KMS-11 (cell line): ENCODE data around the gene COL6A2.
"Not testable (repeated sequence)": the region's sequence is repeated elsewhere in the genome, so short reads cannot be mapped to it uniquely, and the experiment has no call there.

Source experiments
- H2AFZ ChIP-seq: fragments of 200-600 bp; sonication (generic); 2 replicates; pipeline ENCODE4 v1.6.1; 2016; ENCODE audit warnings: antibody characterized with exemption, mixed run types, low read depth
- H3K27ac ChIP-seq: fragments of 200-600 bp; sonication (generic); 2 replicates; pipeline ENCODE4 v1.6.1; 2016; ENCODE audit warnings: mild to moderate bottlenecking, mixed run types
- H3K27me3 ChIP-seq: fragments of 200-600 bp; sonication (generic); 2 replicates; pipeline ENCODE4 v1.6.1; 2017; ENCODE audit warnings: mild to moderate bottlenecking, low read depth, mixed run types, moderate library complexity; ENCODE audit not compliant: insufficient read depth
- H3K36me3 ChIP-seq: fragments of 200-600 bp; sonication (generic); 2 replicates; pipeline ENCODE4 v1.6.1; 2017; ENCODE audit warnings: mild to moderate bottlenecking, mixed run types; ENCODE audit not compliant: insufficient read depth
- H3K4me1 ChIP-seq: fragments of 200-600 bp; sonication (generic); 2 replicates; pipeline ENCODE4 v1.6.1; 2016; ENCODE audit warnings: mild to moderate bottlenecking, low read depth, mixed run types; ENCODE audit not compliant: poor library complexity, severe bottlenecking
- H3K4me2 ChIP-seq: fragments of 200-600 bp; sonication (generic); 2 replicates; pipeline ENCODE4 v1.7.0; 2016; ENCODE audit warnings: mild to moderate bottlenecking, mixed run types
- H3K4me3 ChIP-seq: fragments of 200-600 bp; sonication (generic); IDR thresholded peaks from 2 replicates; pipeline ENCODE4 v1.6.1; 2017; ENCODE audit warnings: low read depth, low read length, mixed read lengths; ENCODE audit not compliant: insufficient read depth
- H3K79me2 ChIP-seq: fragments of 200-600 bp; sonication (generic); 2 replicates; pipeline ENCODE4 v1.6.1; 2016; ENCODE audit warnings: low read depth, mixed run types; ENCODE audit not compliant: insufficient read depth
- H3K9ac ChIP-seq: fragments of 200-600 bp; sonication (generic); 2 replicates; pipeline ENCODE4 v1.6.1; 2016; ENCODE audit warnings: mild to moderate bottlenecking, mixed run types
- H4K20me1 ChIP-seq: fragments of 200-600 bp; sonication (generic); 2 replicates; pipeline ENCODE4 v1.6.1; 2016; ENCODE audit warnings: mild to moderate bottlenecking, mixed run types; ENCODE audit not compliant: insufficient read depth
- CTCF ChIP-seq: fragments of 200-600 bp; sonication (generic); conservative IDR thresholded peaks from 2 replicates; pipeline ENCODE4 v1.6.1; 2017; ENCODE audit warnings: low read depth, mild to moderate bottlenecking, antibody characterized with exemption, low read length, moderate library complexity, mixed read lengths

Gene COL6A2

GRCh38 chr21:46068516-46069079 is 29.3 kb upstream of the COL6A2 start:
- no peak overlapping the region for H3K27ac ChIP-seq
- TF ChIP-seq CTCF, result no peak

GRCh38 chr21:46069166-46069565 is 28.7 kb upstream of the COL6A2 start:
- no peak for TF ChIP-seq CTCF
- H3K27me3 ChIP-seq, result peaks cover 63% of the 10 kb centered on the region
- no peaks in the 10 kb centered on the region for H3K79me2 ChIP-seq
- H2AFZ ChIP-seq, result no peak overlapping the region
- H3K4me3 ChIP-seq, result no peak overlapping the region
- no peaks in the 10 kb centered on the region for H3K4me1 ChIP-seq
- H3K4me2 ChIP-seq, result no peak overlapping the region
- no peak overlapping the region for H3K9ac ChIP-seq
- no peaks in the 10 kb centered on the region for H3K36me3 ChIP-seq
- no peak overlapping the region for H3K27ac ChIP-seq
- H4K20me1 ChIP-seq, result no peaks in the 10 kb centered on the region

More at GRCh38 chr21:46068516-46069079, 29.3 kb upstream of the COL6A2 start:
- Histone ChIP-seq H3K4me2 (no peak overlapping the region), H3K4me3 (no peak overlapping the region), H4K20me1 (no peaks in the 10 kb centered on the region), H3K4me1 (no peaks in the 10 kb centered on the region), H3K79me2 (no peaks in the 10 kb centered on the region), H3K27me3 (peaks cover 61% of the 10 kb centered on the region), H3K9ac (no peak overlapping the region), H3K36me3 (no peaks in the 10 kb centered on the region), H2AFZ (no peak overlapping the region)

GRCh38 chr21:46069719-46070279 is 28.1 kb upstream of the COL6A2 start:
- no peaks in the 10 kb centered on the region for H3K4me1 ChIP-seq
- peaks cover 68% of the 10 kb centered on the region for H3K27me3 ChIP-seq
- no peaks in the 10 kb centered on the region for H4K20me1 ChIP-seq
- no peak overlapping the region for H2AFZ ChIP-seq
- H3K9ac ChIP-seq, result no peak overlapping the region
- no peak overlapping the region for H3K4me3 ChIP-seq
- no peak for TF ChIP-seq CTCF
- H3K79me2 ChIP-seq, result no peaks in the 10 kb centered on the region
- no peak overlapping the region for H3K4me2 ChIP-seq
- no peaks in the 10 kb centered on the region for H3K36me3 ChIP-seq
- H3K27ac ChIP-seq, result no peak overlapping the region

GRCh38 chr21:46071082-46071481 is 26.8 kb upstream of the COL6A2 start:
- Histone ChIP-seq H3K79me2 (no peaks in the 10 kb centered on the region), H3K4me3 (no peak overlapping the region), H3K27ac (no peak overlapping the region), H4K20me1 (no peaks in the 10 kb centered on the region), H3K9ac (no peak overlapping the region), H3K4me2 (no peak overlapping the region), H3K36me3 (no peaks in the 10 kb centered on the region), H3K27me3 (peaks cover 68% of the 10 kb centered on the region), H3K4me1 (no peaks in the 10 kb centered on the region), H2AFZ (no peak overlapping the region)
- no peak for TF ChIP-seq CTCF

GRCh38 chr21:46076724-46077123 is 21.2 kb upstream of the COL6A2 start:
- H3K4me3 ChIP-seq, H3K36me3 ChIP-seq, H3K27ac ChIP-seq, H3K4me1 ChIP-seq, H3K9ac ChIP-seq, H4K20me1 ChIP-seq, H2AFZ ChIP-seq, H3K79me2 ChIP-seq, H3K4me2 ChIP-seq: not testable (repeated sequence)
- H3K27me3 ChIP-seq, result peaks cover 80% of the 10 kb centered on the region
